CD14-positive monocyte (primary cell): ENCODE results near the gene ZNF566. TPM values are rescaled to one million over a fixed set of nuclear protein-coding genes. Genes with fewer than 3 reads are reported as not detected.

ENCODE experiments used
- DNase-seq, 3 donors: peaks; one replicate each; pipeline ENCODE4 v3.0.0-alpha.2; 2011 to 2022
- H2AFZ ChIP-seq: 2 replicates; pipeline ENCODE4 v1.6.0; 2012; ENCODE audit warnings: mild to moderate bottlenecking, low read depth, low read length, inconsistent platforms; ENCODE audit not compliant: insufficient read depth, poor library complexity, severe bottlenecking
- H3K27ac ChIP-seq, 2 donors: 1 replicate in 1 of 2; 2 replicates in 1 of 2; pipeline ENCODE4 v1.5.1; 2012 to 2013; ENCODE audit warnings: low read length in 2 of 2, control low read depth in 1 of 2, inconsistent platforms in 1 of 2, low read depth in 1 of 2, mild to moderate bottlenecking in 1 of 2
- H3K27me3 ChIP-seq, 2 donors: one replicate each; pipeline versions ENCODE4 v1.6.0 to v1.6.1; 2011 to 2013; ENCODE audit warnings: low read length in 2 of 2; ENCODE audit not compliant: control insufficient read depth in 2 of 2, insufficient read depth in 2 of 2
- H3K36me3 ChIP-seq, 2 donors: replicated peaks in 1 of 2; 1 replicate in 1 of 2; 2 replicates in 1 of 2; pipeline versions ENCODE4 v1.5.1 to v1.6.1; 2012 to 2013; ENCODE audit warnings: low read length in 2 of 2, control low read depth in 1 of 2, inconsistent platforms in 1 of 2, mild to moderate bottlenecking in 1 of 2; ENCODE audit not compliant: insufficient read depth in 2 of 2, control insufficient read depth in 1 of 2
- H3K4me1 ChIP-seq, 2 donors: 1 replicate in 1 of 2; 2 replicates in 1 of 2; pipeline versions ENCODE4 v1.5.1 to v1.6.1; 2012 to 2013; ENCODE audit warnings: low read length in 2 of 2, control low read depth in 1 of 2, inconsistent platforms in 1 of 2, mild to moderate bottlenecking in 1 of 2, moderate library complexity in 1 of 2; ENCODE audit not compliant: insufficient read depth in 2 of 2, control insufficient read depth in 1 of 2
- H3K4me2 ChIP-seq: replicated peaks from 2 replicates; pipeline ENCODE3; 2012; ENCODE audit warnings: low read length, moderate library complexity, mild to moderate bottlenecking; ENCODE audit not compliant: poor library complexity, severe bottlenecking; ENCODE audit errors: extremely low read depth
- H3K4me3 ChIP-seq, 3 experiments: fragments of 200-600 bp in 1 of 3; sonication (generic) in 1 of 3; replicated peaks in 1 of 3; 1 replicate in 2 of 3; 2 replicates in 1 of 3; pipeline ENCODE4 v1.5.1; 2011 to 2013; ENCODE audit warnings: low read length in 3 of 3, mild to moderate bottlenecking in 3 of 3, control low read depth in 2 of 3, low read depth in 2 of 3, inconsistent platforms in 1 of 3, moderate library complexity in 1 of 3
- H3K79me2 ChIP-seq: 2 replicates; pipeline ENCODE4 v1.6.0; 2012; ENCODE audit warnings: mild to moderate bottlenecking, control low read depth, inconsistent platforms, low read length, moderate library complexity; ENCODE audit not compliant: insufficient read depth
- H3K9ac ChIP-seq: 2 replicates; pipeline ENCODE4 v1.6.0; 2017; ENCODE audit warnings: low read length, mild to moderate bottlenecking; ENCODE audit not compliant: insufficient read depth, poor library complexity, severe bottlenecking
- H3K9me3 ChIP-seq, 2 donors: replicated peaks in 1 of 2; 1 replicate in 1 of 2; 2 replicates in 1 of 2; pipeline versions ENCODE4 v1.5.1 to v1.6.1; 2012 to 2013; ENCODE audit warnings: low read length in 2 of 2, control low read depth in 1 of 2; ENCODE audit not compliant: control insufficient read depth in 1 of 2, insufficient read depth in 1 of 2
- H4K20me1 ChIP-seq: 2 replicates; pipeline ENCODE4 v1.6.0; 2012; ENCODE audit warnings: mild to moderate bottlenecking, low read length, control low read depth, moderate library complexity; ENCODE audit not compliant: insufficient read depth
- H3K27ac Mint-ChIP-seq, 7 donors: one replicate each; pipeline ENCODE4 v1.8.0; 2020; ENCODE audit warnings: mild to moderate bottlenecking in 7 of 7, mixed read lengths in 7 of 7, moderate library complexity in 6 of 7, inconsistent platforms in 2 of 7
- H3K27me3 Mint-ChIP-seq, 3 donors: one replicate each; pipeline ENCODE4 v1.8.0; 2021 to 2022; ENCODE audit warnings: low read depth in 3 of 3, mild to moderate bottlenecking in 3 of 3, mixed read lengths in 3 of 3, moderate library complexity in 3 of 3, inconsistent platforms in 1 of 3
- H3K36me3 Mint-ChIP-seq, 2 donors: one replicate each; pipeline ENCODE4 v1.8.0; 2020; ENCODE audit warnings: mixed read lengths in 2 of 2, inconsistent platforms in 1 of 2, mild to moderate bottlenecking in 1 of 2
- H3K4me1 Mint-ChIP-seq: one replicate; pipeline ENCODE4 v1.8.0; 2020; ENCODE audit warnings: mild to moderate bottlenecking, mixed read lengths
- H3K4me3 Mint-ChIP-seq, 2 donors: one replicate each; pipeline ENCODE4 v1.8.0; 2020; ENCODE audit warnings: mild to moderate bottlenecking in 2 of 2, mixed read lengths in 2 of 2, moderate library complexity in 1 of 2
- H3K9me3 Mint-ChIP-seq, 7 donors: one replicate each; pipeline ENCODE4 v1.8.0; 2020 to 2022; ENCODE audit warnings: mixed read lengths in 7 of 7, mild to moderate bottlenecking in 6 of 7, moderate library complexity in 6 of 7, inconsistent platforms in 2 of 7
- WGBS: methylation state at CpG from one replicate; pipeline ENCODE4 v1.1.5; 2013; ENCODE audit warnings: missing lambda C conversion rate; ENCODE audit not compliant: insufficient coverage; 5-methylcytosine and 5-hydroxymethylcytosine counted together
- intact Hi-C, 2 donors: fragments of 100-400 bp; cut with micrococcal nuclease; formaldehyde crosslinking; loops; one replicate each; pipeline versions ENCODE4 v1.15.0 to v1.15.1; 2023
- polyA plus RNA-seq, 3 donors: library from polyadenylated mRNA; depleted of rRNA in 1 of 3; unstranded in 2 of 3; stranded (reverse) in 1 of 3; fragments of 300-500 nt in 2 of 3; fragments of >200 nt in 1 of 3; fragmentation: Illumina TruSeq in 2 of 3; gene quantifications; 1 replicate in 2 of 3; 2 replicates in 1 of 3; pipeline ENCODE4 v1.2.3, GENCODE V29; 2012 to 2021
- TF ChIP-seq, protein P1 (sequence below): fragments of 200-600 bp; IDR thresholded peaks from one replicate; pipeline ENCODE4 v1.8.0; 2022; ENCODE audit warnings: antibody characterized with exemption, mild to moderate bottlenecking

Gene ZNF566
- polyA plus RNA-seq, 3 donors, result 0.95 to 3.9 (median 3.6) TPM

DNA sequence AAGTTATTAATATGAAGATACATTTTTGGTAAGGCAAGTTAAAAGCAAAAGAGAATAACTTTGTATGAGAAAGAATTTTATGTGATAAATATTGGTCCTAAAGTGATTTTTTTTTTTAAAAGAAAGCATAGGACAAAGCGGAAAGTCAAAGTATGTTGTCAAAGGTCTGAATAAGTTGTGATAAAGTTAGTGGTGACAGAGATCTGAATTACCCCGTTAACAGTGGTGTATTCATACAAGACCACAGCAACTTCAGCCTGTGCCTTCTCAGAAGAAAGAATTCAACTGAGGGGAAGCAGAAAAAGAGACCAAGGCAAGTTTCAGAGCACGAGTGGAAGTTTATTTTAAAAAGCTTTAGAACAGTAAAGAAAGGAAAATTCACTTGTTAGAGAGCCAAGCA, 19.0 kb upstream of the ZNF566 start:
- no peak overlapping the region for H3K4me3 Mint-ChIP-seq
- Histone ChIP-seq H3K4me1 (no peaks in the 10 kb centered on the region), H3K27ac (no peak overlapping the region), H3K9ac (no peak overlapping the region), H3K27me3 (no peaks in the 10 kb centered on the region), H2AFZ (no peak overlapping the region), H3K79me2 (no peaks in the 10 kb centered on the region), H3K4me2 (no peak overlapping the region), H4K20me1 (no peaks in the 10 kb centered on the region), H3K9me3 (peaks cover 78 to 96% of the 10 kb centered on the region in 2 donors), H3K4me3 (no peak overlapping the region), H3K36me3 (peaks cover 0 to under 1% of the 10 kb centered on the region in 2 donors)
- H3K27ac Mint-ChIP-seq, result no peak overlapping the region
- no peaks in the 10 kb centered on the region for H3K4me1 Mint-ChIP-seq
- DNase-seq, result no peak
- intact Hi-C loops, result no loop called here
- TF ChIP-seq, protein P1, sequence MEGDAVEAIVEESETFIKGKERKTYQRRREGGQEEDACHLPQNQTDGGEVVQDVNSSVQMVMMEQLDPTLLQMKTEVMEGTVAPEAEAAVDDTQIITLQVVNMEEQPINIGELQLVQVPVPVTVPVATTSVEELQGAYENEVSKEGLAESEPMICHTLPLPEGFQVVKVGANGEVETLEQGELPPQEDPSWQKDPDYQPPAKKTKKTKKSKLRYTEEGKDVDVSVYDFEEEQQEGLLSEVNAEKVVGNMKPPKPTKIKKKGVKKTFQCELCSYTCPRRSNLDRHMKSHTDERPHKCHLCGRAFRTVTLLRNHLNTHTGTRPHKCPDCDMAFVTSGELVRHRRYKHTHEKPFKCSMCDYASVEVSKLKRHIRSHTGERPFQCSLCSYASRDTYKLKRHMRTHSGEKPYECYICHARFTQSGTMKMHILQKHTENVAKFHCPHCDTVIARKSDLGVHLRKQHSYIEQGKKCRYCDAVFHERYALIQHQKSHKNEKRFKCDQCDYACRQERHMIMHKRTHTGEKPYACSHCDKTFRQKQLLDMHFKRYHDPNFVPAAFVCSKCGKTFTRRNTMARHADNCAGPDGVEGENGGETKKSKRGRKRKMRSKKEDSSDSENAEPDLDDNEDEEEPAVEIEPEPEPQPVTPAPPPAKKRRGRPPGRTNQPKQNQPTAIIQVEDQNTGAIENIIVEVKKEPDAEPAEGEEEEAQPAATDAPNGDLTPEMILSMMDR, result no peak
- H3K9me3 Mint-ChIP-seq, result peaks cover 25 to 93% (median 82%) of the 10 kb centered on the region in 7 donors
- no peaks in the 10 kb centered on the region for H3K27me3 Mint-ChIP-seq
- H3K36me3 Mint-ChIP-seq, result no peaks in the 10 kb centered on the region
- no CpG with 5 or more reads among the region's 3 CpGs for WGBS

DNA sequence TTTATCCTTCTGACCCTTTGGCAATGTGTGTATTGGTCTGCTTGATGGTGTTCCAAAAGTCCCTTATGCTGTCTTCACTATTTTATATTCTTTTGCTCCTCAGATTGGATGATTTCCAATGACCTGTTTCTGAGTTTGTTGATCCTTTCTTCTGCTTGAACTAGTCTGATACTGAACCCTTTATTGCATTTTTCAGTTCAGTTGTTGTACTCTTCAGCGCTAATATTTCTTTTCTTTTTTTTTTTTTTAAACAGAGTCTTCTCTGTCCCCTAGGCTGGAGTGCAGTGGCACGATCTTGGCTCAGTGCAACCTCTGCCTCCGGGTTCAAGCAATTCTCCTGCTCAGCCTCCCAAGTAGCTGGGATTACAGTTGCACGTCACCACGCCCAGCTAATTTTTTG, 12.6 kb upstream of the ZNF566 start:
- H3K36me3 ChIP-seq, result no peaks in the 10 kb centered on the region
- H3K27me3 ChIP-seq, result no peaks in the 10 kb centered on the region
- Mint-ChIP-seq H3K9me3 (peaks cover 37 to 97% (median 92%) of the 10 kb centered on the region in 7 donors), H3K27me3 (peaks cover 0 to 3% (median 0%) of the 10 kb centered on the region in 3 donors), H3K4me1 (no peaks in the 10 kb centered on the region), H3K36me3 (no peaks in the 10 kb centered on the region), H3K4me3 (no peak overlapping the region), H3K27ac (no peak overlapping the region)
- no peak overlapping the region for H2AFZ ChIP-seq
- H4K20me1 ChIP-seq, result no peaks in the 10 kb centered on the region
- TF ChIP-seq, protein P1, result no peak
- intact Hi-C loops, result no loop called here
- no peak overlapping the region for H3K9ac ChIP-seq
- H3K4me2 ChIP-seq, result no peak overlapping the region
- DNase-seq, result no peak
- H3K27ac ChIP-seq, result no peak overlapping the region
- no peaks in the 10 kb centered on the region for H3K4me1 ChIP-seq
- WGBS, result no CpG with 5 or more reads among the region's 5 CpGs
- H3K9me3 ChIP-seq, result peaks cover 89 to 90% of the 10 kb centered on the region in 2 donors
- no peaks in the 10 kb centered on the region for H3K79me2 ChIP-seq
- no peak overlapping the region for H3K4me3 ChIP-seq
